ENCODE measurements around the gene DGLUCY. TPM values are rescaled to one million over a fixed set of nuclear protein-coding genes. Genes with fewer than 3 reads are reported as not detected.

The DGLUCY gene
- total and polyA plus RNA-seq, 2 donors (not counting 1 experiment from before 2014, with no cell fraction given), result 91.5 to 103 TPM

- no peaks in the 10 kb centered on the region for H3K4me1 ChIP-seq (ENCODE audit: control insufficient read depth in 2 of 2, insufficient read depth in 2 of 2, low read length in 2 of 2)
- no peak overlapping the region for H3K4me2 ChIP-seq (replicated peaks; ENCODE audit: low read depth, low read length, poor library complexity, severe bottlenecking)
- peaks cover 2 to 56% of the 10 kb centered on the region in 2 experiments for H3K36me3 ChIP-seq (replicated peaks in 1 of 2; ENCODE audit: control extremely low read depth in 1 of 2, control insufficient read depth in 1 of 2, extremely low read depth in 1 of 2, insufficient read depth in 2 of 2, low read length in 1 of 2)
- H3K9ac ChIP-seq (ENCODE audit: low read length), result no peak overlapping the region
- no peaks in the 10 kb centered on the region for H3K4me1 Mint-ChIP-seq
- WGBS (ENCODE audit: insufficient coverage), result 64% methylated on average over 2 of the region's 4 CpGs
- no peak overlapping the region for H3K27ac Mint-ChIP-seq
- ChIA-PET CTCF (interaction anchor here (1.6 to 2.4 kb wide), 2 partner anchors 69 to 316 kb away, joined by 3 to 14 read pairs; no protein-coding TSS in a partner anchor), POLR2A (no interaction called here)
- H3K9me3 ChIP-seq (ENCODE audit: control extremely low read depth in 1 of 3, control insufficient read depth in 2 of 3, insufficient read depth in 1 of 3, low read length in 2 of 3), result no peaks in the 10 kb centered on the region
- no peak overlapping the region for H3K27ac ChIP-seq (ENCODE audit: low read length in 2 of 2)
- H3K27me3 ChIP-seq (replicated peaks in 1 of 4; ENCODE audit: control extremely low read depth in 1 of 4, control insufficient read depth in 3 of 4, insufficient read depth in 4 of 4, low read length in 3 of 4), result no peaks in the 10 kb centered on the region
- TF ChIP-seq EZH2 (IDR thresholded peaks at IDR 0.05; ENCODE audit: borderline replicate concordance, insufficient read depth, low read depth, low read length, poor library complexity, severe bottlenecking) (no peak), CTCF (IDR thresholded peaks at IDR 0.05) (no peak)
- no peak overlapping the region for H3K4me3 ChIP-seq (ENCODE audit: control extremely low read depth in 1 of 5, extremely low read depth in 1 of 5, insufficient read depth in 1 of 5, low read depth in 2 of 5, low read length in 4 of 5)
- no peaks in the 10 kb centered on the region for H3K79me2 ChIP-seq (ENCODE audit: control insufficient read depth, insufficient read depth, low read length)
- no peak overlapping the region for H3K4me3 Mint-ChIP-seq
- H3K9me3 Mint-ChIP-seq (ENCODE audit: insufficient read depth), result no peaks in the 10 kb centered on the region
- no peak overlapping the region for H2AFZ ChIP-seq (ENCODE audit: insufficient read depth, low read depth, low read length, poor library complexity, severe bottlenecking)
- DNase-seq (no peak), ATAC-seq (ENCODE audit: low read depth) (no peak)
- no peaks in the 10 kb centered on the region for H3K27me3 Mint-ChIP-seq
- intact Hi-C loops (cut with micrococcal nuclease), result no loop called here
- H4K20me1 ChIP-seq (ENCODE audit: control insufficient read depth, insufficient read depth, low read length, poor library complexity, severe bottlenecking), result no peaks in the 10 kb centered on the region
Measured at GRCh38 chr14:91218014-91218413, 104.1 kb downstream of the DGLUCY start.

- ATAC-seq (ENCODE audit: low read depth) (no peak), DNase-seq (no peak)
- Histone ChIP-seq H3K79me2 (ENCODE audit: control insufficient read depth, insufficient read depth, low read length) (no peaks in the 10 kb centered on the region), H2AFZ (ENCODE audit: insufficient read depth, low read depth, low read length, poor library complexity, severe bottlenecking) (no peak overlapping the region), H3K9me3 (ENCODE audit: control extremely low read depth in 1 of 3, control insufficient read depth in 2 of 3, insufficient read depth in 1 of 3, low read length in 2 of 3) (no peaks in the 10 kb centered on the region), H3K4me2 (replicated peaks; ENCODE audit: low read depth, low read length, poor library complexity, severe bottlenecking) (no peak overlapping the region), H3K4me1 (ENCODE audit: control insufficient read depth in 2 of 2, insufficient read depth in 2 of 2, low read length in 2 of 2) (no peaks in the 10 kb centered on the region), H3K9ac (ENCODE audit: low read length) (no peak overlapping the region), H3K27ac (ENCODE audit: low read length in 2 of 2) (no peak overlapping the region), H4K20me1 (ENCODE audit: control insufficient read depth, insufficient read depth, low read length, poor library complexity, severe bottlenecking) (no peaks in the 10 kb centered on the region), H3K27me3 (replicated peaks in 1 of 4; ENCODE audit: control extremely low read depth in 1 of 4, control insufficient read depth in 3 of 4, insufficient read depth in 4 of 4, low read length in 3 of 4) (no peaks in the 10 kb centered on the region), H3K4me3 (ENCODE audit: control extremely low read depth in 1 of 5, extremely low read depth in 1 of 5, insufficient read depth in 1 of 5, low read depth in 2 of 5, low read length in 4 of 5) (no peak overlapping the region), H3K36me3 (replicated peaks in 1 of 2; ENCODE audit: control extremely low read depth in 1 of 2, control insufficient read depth in 1 of 2, extremely low read depth in 1 of 2, insufficient read depth in 2 of 2, low read length in 1 of 2) (peaks cover 2 to 49% of the 10 kb centered on the region in 2 experiments)
- WGBS (ENCODE audit: insufficient coverage), result 98% methylated on average over 11 of the region's 13 CpGs
- POLR2A ChIA-PET, result interaction anchor here (1.1 kb wide), 1 partner anchor 24 kb away, joined by 4 read pairs; no protein-coding TSS in a partner anchor
- H3K4me1 Mint-ChIP-seq, result no peaks in the 10 kb centered on the region
- no peak overlapping the region for H3K4me3 Mint-ChIP-seq
- no peaks in the 10 kb centered on the region for H3K27me3 Mint-ChIP-seq
- H3K27ac Mint-ChIP-seq, result no peak overlapping the region
- CTCF ChIA-PET, result interaction anchor here (0.8 to 1.6 kb wide), 3 partner anchors 22 to 42 kb away, joined by 3 to 6 read pairs (median 3); no protein-coding TSS in a partner anchor
- intact Hi-C loops (cut with micrococcal nuclease), result no loop called here
- TF ChIP-seq EZH2 (IDR thresholded peaks at IDR 0.05; ENCODE audit: borderline replicate concordance, insufficient read depth, low read depth, low read length, poor library complexity, severe bottlenecking), result no peak
- TF ChIP-seq CTCF (IDR thresholded peaks at IDR 0.05), result no peak
- H3K9me3 Mint-ChIP-seq (ENCODE audit: insufficient read depth), result no peaks in the 10 kb centered on the region
Measured at GRCh38 chr14:91219517-91220389, 105.9 kb downstream of the DGLUCY start.
